ENCODE results near the gene RRP8.
A peak's percentile ranks its signal among the peaks of the same experiment; 100 is the strongest.

The RRP8 gene

DNA sequence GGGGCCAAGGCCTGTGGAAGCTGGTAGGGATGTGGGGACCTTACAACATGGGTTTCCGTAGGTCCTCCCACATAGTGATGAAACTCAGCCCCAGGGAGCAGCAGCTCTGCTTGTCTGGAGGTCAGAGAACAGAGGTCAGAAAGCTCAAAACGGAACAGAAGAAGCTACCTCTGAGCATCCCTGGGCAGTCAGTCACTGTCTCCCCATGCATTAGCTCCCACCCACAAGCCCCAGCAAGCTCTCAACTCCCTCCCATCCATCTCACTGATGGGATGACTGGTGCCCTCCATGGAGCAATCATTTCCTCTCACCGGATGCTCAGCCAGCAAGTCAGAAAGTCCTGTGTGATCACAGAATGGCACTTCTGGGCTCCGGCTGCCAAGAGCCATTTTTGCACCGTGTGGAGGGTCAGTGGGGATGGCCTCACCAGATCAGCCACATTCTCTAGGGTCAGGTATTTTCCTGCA is 13.9 kb upstream of the RRP8 start:
- DNase-seq (ENCODE audit: low spot score): no peak

DNA sequence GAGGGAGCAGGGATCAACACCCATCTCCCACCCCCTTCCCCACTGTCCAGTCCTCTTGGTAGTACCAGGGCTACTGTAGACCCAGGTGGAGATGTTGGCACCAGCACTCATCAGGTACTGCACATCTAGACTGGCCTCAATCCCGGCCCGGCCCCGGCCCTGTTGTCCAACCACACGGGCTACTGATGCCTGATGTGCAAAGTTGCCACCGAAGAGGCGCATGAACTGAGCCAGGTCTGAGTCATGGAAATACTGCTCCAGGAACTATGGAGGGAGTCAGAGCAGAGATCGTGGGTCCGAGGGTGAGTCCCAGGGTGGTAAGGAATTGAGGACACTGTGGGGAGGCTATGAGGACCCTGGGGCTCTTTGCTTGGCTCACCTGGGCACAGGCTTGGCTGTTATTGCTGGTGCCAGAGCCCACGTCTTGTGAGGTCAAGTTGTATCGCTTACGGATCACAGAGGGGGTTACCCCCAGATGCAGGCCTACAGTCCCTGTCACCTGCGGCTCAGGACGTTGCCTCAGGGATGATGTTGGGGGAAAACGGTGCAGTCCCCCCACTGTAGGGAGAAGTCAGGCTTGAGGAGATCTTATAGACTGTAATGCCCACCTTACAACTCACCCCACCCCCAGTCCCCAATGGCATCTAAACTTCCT is 13.3 kb upstream of the RRP8 start:
- DNase-seq (ENCODE audit: low spot score): no peak

DNA sequence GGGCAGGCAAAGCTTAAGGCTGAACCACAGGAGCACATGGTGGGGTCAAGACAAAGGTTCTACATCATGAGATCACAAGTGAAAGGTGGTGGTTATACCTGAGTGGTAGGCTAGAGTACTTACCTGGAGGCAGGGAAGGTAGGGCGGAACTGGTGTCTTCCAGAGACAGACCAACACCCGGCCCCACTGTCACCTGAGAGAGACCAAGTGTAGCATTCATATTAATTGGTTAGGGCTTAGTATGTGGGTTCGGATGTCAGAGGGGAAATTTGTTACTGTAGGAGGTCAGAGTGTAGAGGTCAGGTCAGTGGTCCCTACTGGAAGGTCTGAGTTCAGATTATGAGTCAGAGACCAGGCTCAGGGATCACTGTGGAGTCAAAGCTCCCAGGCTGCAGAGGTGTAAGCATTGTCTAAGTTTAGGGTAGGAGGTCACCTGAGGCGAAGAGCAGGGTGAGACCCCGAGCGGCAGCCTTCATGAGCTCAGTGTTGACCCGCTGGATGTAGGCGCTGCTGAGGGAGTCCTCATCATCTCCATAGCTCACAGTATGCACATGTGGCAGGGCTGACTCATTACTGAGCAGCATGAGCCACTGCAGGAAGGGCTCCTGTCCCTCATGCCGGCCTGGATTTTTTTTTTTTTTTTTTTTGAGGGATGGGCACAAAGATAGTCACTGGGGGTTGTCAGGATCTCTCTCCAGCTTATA is 12.6 kb upstream of the RRP8 start:
- DNase-seq (ENCODE audit: low spot score): no peak

DNA sequence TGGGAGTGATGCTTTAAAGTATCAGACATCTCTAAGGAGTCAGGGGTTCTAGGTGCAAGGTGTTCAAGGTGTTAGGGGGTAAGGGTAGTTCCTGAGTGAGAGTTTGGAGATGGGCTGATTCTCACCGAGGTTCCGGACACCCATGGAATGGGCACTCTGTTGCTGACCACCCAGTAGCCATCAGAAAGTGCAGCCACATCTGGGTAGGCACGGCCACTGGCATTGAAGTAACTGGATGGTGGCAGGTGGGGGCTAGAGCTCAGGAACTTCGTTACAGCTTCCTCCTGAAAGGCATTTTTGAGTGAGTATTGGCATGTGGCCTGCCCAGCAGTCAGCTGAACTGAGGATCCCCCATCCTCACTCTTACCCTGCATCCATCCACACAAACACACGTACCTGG is 11.6 kb upstream of the RRP8 start:
- no peak for DNase-seq (ENCODE audit: low spot score)

DNA sequence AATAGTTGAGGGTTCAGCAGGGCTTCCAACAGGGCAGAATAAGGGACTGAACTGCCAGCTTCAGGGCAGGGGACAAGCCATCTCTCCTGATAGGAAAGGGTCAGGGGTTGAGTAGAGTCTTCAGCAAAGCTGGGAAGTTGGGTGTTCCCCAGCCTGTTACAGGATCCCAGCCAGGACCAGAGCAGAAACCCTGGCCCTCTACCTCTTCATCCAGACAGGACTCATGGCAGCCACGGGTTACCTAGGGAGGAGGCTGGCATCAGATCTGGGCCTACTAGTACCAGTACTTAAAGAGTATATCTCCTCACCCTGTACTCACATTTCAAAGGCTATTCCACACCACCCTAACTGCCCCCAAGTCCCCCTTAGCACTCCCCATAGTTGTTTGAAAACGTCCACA is 11.0 kb upstream of the RRP8 start:
- no peak for DNase-seq (ENCODE audit: low spot score)

DNA sequence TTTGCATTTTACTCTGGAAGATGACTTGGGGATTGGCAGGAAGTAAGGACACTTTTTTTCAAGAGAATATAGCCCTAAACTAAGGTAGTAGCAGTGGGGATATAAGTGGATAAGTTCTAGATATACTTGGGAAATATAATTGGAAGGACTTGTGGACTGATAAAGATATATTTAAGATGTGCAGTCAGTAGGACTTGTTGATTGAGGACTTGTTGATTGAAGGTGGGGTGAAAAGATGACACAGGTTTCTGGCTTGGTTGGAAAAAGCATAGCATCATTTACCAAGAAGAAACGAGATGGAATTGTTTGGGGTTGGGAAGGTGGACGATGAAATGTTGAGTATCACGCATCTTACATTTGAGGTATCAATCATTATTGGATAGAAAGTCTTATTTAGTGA is 10.1 kb upstream of the RRP8 start:
- DNase-seq (ENCODE audit: low spot score): no peak

DNA sequence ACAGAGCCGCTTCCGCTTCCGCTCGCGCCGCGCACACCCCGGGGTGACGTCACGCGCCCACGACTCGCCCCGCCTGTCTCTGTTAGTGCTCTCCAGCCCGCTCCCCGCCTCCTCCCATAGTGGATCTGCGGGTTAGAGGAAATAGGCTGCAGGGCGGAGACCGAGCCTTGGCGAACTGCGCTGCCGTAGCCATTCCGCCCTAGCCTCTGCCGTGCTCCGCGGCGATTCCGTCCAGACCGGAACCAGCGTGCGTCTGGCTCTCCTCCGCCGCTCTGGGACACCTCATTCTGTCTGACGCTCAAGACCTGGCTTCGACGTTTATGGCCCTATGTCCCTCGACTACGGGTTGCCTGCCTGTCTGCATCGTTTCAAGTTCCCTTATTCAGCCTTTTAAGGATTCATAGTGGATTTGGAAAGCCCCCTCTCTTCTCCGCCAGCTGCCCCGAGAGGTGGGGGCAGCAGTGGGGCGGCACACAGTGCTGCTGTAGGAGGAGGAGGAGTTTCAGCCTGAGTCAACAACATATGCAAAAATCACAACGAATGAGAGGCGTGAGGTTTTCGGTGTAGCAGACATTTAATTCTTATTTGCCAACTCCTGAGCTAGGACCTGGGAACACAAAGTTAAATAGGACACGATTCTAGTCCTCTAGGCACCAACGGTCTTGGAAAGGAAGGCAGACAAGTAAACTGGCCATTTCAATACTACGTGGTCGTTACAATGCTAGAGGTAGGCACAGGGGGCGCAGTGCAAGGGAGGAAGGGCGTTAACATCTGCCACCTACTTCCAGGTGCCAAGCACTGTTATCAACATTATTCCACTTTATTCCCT is 9.0 kb upstream of the RRP8 start, which contains the start of gene TAF10:
TSS of gene TAF10 (minus strand) at position 4 of the 829 bp plus-strand sequence. CDS start 27 bp downstream, outside the sequence.
- DNase-seq (ENCODE audit: low spot score): peak; percentile 93

DNA sequence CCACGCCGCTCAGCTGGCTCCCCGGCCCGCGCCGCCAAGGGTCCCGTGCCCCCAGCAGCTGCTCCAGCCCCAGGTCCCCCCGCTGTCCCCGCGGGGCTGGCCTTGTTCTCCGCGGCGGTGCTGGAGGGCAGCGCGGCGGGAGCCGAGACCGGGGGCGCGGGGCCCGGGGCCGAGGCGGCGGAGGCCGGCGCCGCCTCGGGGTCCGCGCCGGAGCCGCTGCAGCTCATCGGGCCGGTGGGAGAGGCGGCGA is 8.5 kb upstream of the RRP8 start:
- DNase-seq (ENCODE audit: low spot score): no peak

DNA sequence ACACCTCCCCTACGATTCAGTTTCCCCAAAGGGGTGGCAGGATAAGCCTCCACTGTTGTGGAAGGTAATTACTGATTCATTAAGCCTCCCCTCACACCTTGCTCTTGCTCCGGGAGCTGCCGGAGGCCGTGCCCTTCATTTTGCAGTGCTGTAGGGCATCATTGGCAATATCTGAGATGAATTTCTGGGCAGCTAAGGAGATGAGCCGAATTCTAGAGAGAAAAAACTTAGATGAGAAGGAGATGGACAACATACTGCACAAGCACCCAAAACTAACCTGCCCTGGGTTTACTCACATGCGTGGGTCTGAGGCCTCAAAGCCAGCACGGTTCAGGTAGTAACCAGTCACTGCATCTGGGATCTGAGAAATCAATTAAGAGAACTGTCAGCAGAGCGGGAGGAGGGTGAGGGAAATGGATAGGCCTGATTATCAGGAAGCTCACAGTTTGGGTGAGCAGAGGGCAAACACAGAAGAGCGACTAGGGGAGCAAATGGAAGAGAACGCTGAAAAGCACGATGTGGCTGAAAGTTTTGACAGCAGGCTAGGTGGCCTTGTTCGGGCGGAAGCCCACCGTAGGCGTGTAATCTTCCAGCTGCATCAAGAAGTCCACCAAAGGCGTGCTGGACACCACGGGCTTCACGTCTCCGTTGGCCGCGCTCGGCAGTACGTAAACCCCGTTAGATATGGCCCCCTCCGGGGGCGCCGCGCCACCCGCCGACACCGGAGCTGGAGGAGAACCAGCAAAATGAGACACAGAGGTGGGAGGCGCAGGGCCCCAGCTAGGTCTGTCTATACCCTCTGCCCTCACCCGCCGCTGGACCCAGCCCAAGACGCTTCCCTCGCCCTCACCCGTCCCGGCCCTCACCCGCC is 7.9 kb upstream of the RRP8 start:
- no peak for DNase-seq (ENCODE audit: low spot score)

DNA sequence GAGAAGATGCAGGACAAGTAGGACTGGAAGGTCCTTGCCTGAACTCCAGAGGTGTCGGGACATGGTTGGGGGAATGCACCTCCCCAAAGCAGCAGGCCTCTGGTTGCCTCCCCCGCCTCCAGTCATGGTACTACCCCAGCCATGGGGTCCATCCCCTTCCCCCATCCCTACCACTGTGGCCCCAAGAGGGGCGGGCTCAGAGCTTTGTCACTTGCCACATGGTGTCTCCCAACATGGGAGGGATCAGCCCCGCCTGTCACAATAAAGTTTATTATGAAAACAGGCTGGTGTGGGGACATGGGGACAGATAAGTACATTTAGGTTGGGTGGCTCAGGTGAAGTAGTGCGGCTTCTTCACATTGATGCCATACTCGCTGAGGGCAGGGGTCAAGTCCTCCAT is 7.2 kb upstream of the RRP8 start:
- no peak for DNase-seq (ENCODE audit: low spot score)

DNA sequence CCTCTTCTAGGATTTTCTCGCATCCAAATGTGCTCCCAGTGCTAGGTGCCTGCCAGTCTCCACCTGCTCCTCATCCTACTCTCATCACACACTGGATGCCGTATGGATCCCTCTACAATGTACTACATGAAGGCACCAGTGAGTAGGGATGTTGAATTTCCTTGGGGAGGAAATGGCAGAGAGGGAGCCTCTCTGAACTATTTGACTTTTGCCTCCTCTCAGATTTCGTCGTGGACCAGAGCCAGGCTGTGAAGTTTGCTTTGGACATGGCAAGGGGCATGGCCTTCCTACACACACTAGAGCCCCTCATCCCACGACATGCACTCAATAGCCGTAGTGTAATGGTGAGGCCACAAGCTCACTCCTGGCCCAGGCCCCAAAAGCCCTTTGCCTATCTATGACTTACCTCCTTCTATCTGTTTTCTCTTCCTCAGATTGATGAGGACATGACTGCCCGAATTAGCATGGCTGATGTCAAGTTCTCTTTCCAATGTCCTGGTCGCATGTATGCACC is 6.1 kb upstream of the RRP8 start:
- no peak for DNase-seq (ENCODE audit: low spot score)

DNA sequence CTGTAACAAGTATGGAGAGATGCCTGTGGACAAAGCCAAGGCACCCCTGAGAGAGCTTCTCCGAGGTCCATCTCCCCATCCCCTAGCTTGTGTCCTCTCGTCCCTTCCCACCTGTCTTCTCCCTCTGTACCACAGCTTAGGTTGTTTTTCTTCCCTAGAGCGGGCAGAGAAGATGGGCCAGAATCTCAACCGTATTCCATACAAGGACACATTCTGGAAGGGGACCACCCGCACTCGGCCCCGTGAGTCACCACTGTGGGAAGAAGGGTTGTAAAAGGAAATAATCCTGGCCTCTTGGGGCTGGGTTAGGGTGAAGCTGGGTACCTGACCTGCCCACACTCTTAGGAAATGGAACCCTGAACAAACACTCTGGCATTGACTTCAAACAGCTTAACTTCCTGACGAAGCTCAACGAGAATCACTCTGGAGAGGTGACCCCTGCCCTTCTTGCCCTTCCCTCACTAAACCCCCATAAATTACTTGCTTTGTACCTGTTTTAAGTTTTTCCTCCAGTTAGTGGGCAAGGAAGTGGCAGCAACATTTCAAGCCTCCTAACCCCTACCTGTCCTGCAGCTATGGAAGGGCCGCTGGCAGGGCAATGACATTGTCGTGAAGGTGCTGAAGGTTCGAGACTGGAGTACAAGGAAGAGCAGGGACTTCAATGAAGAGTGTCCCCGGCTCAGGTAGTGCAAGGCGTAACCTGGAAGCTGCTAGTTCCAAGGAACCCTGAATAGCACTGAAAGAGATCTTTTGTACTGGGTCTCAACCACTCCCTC is 5.5 kb upstream of the RRP8 start:
- no peak for DNase-seq (ENCODE audit: low spot score)

DNA sequence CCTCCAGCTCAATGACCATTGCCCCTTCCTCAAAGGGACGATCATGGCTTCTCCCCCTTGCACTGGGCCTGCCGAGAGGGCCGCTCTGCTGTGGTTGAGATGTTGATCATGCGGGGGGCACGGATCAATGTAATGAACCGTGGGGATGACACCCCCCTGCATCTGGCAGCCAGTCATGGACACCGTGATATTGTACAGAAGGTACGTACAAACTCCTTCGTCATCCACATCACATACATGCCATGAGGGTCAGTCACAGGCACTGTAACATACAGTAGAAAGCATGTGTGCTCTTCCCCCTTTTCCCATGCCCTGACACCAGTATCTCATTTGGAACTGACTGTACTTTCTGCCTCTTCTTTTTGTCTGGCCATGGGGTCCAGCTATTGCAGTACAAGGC is 4.6 kb upstream of the RRP8 start:
- DNase-seq (ENCODE audit: low spot score): no peak

DNA sequence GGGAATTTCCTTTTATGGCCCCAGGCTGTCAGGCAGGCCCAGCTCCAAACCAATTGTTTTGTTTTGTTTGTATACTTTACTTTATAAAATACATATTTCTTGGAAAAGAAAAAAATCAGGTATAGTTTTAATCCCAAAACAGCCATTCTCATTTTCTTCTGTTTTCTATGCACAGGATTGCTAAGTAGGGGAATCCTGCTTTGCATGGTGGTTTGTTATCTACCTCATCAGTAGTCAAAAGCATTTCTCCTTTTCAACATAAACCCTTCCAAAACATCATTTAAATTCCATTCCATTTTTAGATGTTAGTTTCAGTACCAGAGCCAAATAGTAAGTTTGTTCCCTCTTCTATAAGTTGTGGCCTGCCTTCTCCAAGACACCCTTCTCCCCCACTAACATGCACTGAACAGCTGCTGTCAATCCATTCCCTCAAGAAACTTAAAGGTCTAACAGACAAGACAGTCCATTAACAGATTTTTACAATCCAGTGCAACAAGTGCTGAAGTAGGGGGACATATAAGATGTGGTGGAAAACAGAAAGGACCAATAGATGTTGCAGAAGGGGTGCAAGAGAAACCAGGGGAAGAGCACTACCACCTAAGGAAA is 3.9 kb upstream of the RRP8 start:
- DNase-seq (ENCODE audit: low spot score): no peak

DNA sequence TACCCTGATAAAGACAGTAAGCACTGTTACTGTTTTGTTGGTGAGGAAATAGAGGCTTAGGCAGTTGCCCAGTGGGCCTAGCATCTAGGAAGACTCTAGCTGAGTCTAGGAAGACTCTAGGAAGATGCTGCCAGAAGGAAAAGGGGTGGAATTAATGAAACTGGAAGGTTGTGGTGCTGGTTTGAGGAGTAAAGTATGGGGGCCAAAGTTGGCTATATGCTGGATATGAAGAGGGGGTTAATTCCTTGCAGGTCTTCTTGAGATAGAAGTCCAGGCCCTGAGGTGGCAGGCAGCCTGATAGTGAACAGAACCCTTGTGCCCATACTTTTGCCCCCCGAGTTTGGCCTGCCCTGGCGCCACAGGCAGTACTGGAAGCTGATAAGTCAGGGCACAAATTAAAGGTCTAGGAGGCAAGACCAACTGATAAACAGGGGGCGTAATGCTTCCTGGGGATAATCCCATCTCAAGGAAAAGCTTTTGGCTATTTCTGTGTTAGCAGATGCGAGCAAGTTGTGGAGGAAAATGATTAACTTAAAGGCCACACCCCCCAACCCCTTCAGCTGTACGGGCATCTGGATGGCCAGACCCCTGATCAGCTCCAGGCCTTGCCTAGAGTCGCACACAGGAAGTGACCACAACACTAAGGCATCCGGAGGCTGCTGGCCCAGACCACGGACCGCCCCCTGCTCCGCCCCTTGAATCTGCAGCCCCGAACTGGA is 3.2 kb upstream of the RRP8 start:
- peak; percentile 96 for DNase-seq (ENCODE audit: low spot score)

DNA sequence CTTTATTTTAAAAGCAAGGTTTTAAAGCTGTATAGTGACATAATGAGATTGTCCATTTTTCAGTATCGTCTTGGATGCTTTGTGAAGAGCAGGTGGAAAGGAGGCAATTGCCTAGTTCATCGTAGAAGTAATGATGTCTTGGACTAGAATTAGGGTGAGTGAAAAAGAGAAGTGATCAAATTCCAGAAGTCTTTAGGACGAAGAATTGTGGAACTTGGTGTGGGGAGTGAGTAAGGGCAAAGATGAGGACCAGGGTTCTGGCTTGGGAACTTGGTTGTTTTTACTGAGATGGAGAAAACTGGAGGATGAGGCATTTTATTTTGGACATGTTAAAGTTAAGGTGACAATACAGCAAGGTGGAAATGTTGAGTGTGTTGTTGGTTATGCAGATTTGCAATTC is 1.4 kb upstream of the RRP8 start:
- no peak for DNase-seq (ENCODE audit: low spot score)

DNA sequence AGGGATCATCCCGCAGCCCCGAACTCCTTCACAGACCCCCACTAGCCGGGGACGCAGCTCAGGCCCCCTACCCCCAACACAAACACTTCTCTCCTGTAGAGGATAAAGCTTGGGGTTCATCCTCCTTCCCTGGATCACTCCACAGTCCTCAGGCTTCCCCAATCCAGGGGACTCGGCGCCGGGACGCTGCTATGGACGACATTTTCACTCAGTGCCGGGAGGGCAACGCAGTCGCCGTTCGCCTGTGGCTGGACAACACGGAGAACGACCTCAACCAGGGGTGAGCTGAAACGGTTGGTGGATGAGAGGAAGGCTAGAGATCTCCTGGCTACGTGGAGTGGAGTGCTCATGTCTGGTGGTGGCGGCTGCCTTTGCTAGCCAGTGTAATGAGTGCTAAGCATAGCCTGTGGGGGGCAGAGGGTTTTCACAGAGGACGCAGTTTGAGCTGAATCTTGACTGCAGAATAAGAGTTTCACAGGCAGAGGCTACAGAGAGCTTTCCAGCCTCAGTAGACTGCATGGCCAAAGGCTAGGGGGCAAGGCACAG is 738 bp upstream of the RRP8 start:
- DNase-seq (ENCODE audit: low spot score): peak; percentile 78

DNA sequence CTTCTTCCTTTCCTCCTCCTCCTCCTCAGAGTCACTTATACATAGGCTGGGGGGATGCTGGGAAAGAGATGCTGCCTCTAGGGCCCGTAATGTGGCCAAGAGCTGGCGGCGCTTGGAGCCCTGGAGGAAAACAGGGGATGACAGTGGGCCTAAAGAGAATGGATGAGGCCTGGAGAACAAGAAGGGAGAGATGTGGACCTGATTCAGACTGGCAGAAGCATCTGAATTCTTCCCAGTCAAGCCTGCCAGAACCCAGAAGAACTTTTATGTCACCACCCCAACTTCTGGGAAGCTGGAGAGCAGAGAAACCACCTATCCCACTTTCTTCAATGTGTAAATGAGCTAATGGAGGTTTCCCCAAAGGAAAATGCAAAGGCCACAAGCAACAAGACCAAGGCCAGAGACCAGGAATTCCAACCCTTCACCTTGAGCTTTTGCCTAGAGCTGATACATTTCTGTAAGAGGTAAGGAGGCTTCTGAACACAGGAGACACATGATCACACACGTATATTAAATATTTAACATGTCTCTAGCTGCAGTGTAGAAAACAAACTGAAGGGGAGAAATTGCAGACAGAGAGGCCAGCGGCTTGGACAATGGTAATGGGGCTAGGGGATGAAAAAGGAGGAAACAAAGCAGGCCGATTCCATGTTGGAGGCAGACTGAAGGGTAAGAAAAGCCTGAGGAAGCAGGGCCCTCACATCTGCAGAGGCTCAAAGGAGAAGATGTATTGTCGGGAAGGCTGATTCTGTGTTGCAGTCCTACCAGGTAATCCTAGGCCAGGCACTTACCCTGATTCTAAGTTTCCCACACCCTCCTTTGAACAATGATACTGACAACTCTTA is 1.1 kb downstream of the RRP8 start:
- no peak for DNase-seq (ENCODE audit: low spot score)

DNA sequence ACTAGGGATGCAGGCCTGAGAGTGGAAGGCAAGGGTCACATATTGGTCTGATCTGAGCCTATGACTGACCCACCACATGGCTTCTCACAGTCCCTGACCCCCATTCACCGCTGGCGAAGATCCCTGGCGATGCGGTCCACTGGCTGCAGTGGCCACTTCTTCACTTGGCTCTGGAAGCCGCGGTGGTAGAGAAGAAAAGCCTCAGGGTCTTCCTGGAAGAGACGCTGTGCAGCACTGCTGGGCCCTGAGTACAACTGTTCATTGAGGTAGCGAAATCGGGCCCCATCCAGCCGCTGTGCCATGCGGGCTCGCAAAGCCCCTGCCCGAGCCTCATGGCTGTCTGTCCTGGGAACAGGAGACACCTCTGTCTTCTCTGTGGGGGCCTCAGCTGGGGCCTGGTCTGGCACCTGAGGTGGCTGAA is 2.4 kb downstream of the RRP8 start:
- no peak for DNase-seq (ENCODE audit: low spot score)
